Natural killer cell (primary cell): ENCODE results near the gene KLHL8. TPM values are rescaled to one million over a fixed set of nuclear protein-coding genes. Genes with fewer than 3 reads are reported as not detected.

Source experiments
- ATAC-seq, 3 donors: fragments of 150-1000 bp in 2 of 3; fragments of 200-7000 bp in 1 of 3; cut with Tn5 transposase; 1 replicate in 1 of 3; 2 replicates in 2 of 3; pipeline ENCODE4 v1.10.0; 2021; ENCODE audit warnings: mild to moderate bottlenecking in 2 of 3, moderate library complexity in 2 of 3
- DNase-seq, 2 donors: peaks; one replicate each; pipeline versions ENCODE4 v3.0.0 to v3.0.0-alpha.2; 2013 to 2021; ENCODE audit warnings: mixed read lengths in 1 of 2
- H3K27ac ChIP-seq: one replicate; pipeline ENCODE4 v1.5.1; 2013; ENCODE audit warnings: mild to moderate bottlenecking, low read length
- H3K27me3 ChIP-seq: one replicate; pipeline ENCODE4 v1.6.1; 2013; ENCODE audit warnings: low read length; ENCODE audit not compliant: control insufficient read depth, insufficient read depth
- H3K36me3 ChIP-seq: one replicate; pipeline ENCODE4 v1.6.1; 2013; ENCODE audit warnings: low read length; ENCODE audit not compliant: control insufficient read depth, insufficient read depth
- H3K4me1 ChIP-seq: one replicate; pipeline ENCODE4 v1.6.1; 2013; ENCODE audit warnings: low read length; ENCODE audit not compliant: control insufficient read depth, insufficient read depth
- H3K4me3 ChIP-seq: one replicate; pipeline ENCODE4 v1.5.1; 2013; ENCODE audit warnings: low read length
- H3K9me3 ChIP-seq: one replicate; pipeline ENCODE4 v1.6.1; 2013; ENCODE audit warnings: low read length; ENCODE audit not compliant: control insufficient read depth, insufficient read depth
- H3K27ac Mint-ChIP-seq, 2 donors: one replicate each; pipeline ENCODE4 v1.8.0; 2022; ENCODE audit warnings: mild to moderate bottlenecking in 2 of 2, mixed read lengths in 2 of 2, moderate library complexity in 1 of 2
- H3K27me3 Mint-ChIP-seq, 2 donors: one replicate each; pipeline ENCODE4 v1.8.0; 2022; ENCODE audit warnings: low read depth in 2 of 2, mixed read lengths in 2 of 2
- H3K36me3 Mint-ChIP-seq: one replicate; pipeline ENCODE4 v1.8.0; 2022; ENCODE audit warnings: mixed read lengths
- H3K4me1 Mint-ChIP-seq, 2 donors: one replicate each; pipeline ENCODE4 v1.8.0; 2022; ENCODE audit warnings: mixed read lengths in 2 of 2
- H3K4me3 Mint-ChIP-seq: one replicate; pipeline ENCODE4 v1.8.0; 2022; ENCODE audit warnings: mild to moderate bottlenecking, moderate library complexity, mixed read lengths
- H3K9me3 Mint-ChIP-seq, 2 donors: one replicate each; pipeline ENCODE4 v1.8.0; 2022; ENCODE audit warnings: mixed read lengths in 2 of 2
- WGBS: methylation state at CpG from one replicate; pipeline ENCODE4 v1.1.7; 2013; ENCODE audit warnings: missing lambda C conversion rate; ENCODE audit not compliant: insufficient coverage; 5-methylcytosine and 5-hydroxymethylcytosine counted together
- intact Hi-C: fragments of 100-400 bp; cut with micrococcal nuclease; formaldehyde crosslinking; loops from one replicate; pipeline ENCODE4 v1.14.2; 2022
- total RNA-seq, 4 donors: library from RNA; stranded (reverse); fragments of 120-200 nt in 1 of 4; gene quantifications; one replicate each; pipeline versions ENCODE4 v1.2.3 to v1.2.4, GENCODE V29; 2013 to 2022
- TF ChIP-seq, protein P1 (sequence below): fragments of 200-600 bp; IDR thresholded peaks from one replicate; pipeline ENCODE4 v1.8.0; 2022; ENCODE audit warnings: antibody characterized with exemption

The KLHL8 gene
- total RNA-seq, 3 donors from 2014 or later (not counting 1 experiment from before 2014, with no cell fraction given) = 8.3 to 11.2 (median 9.1) TPM

DNA sequence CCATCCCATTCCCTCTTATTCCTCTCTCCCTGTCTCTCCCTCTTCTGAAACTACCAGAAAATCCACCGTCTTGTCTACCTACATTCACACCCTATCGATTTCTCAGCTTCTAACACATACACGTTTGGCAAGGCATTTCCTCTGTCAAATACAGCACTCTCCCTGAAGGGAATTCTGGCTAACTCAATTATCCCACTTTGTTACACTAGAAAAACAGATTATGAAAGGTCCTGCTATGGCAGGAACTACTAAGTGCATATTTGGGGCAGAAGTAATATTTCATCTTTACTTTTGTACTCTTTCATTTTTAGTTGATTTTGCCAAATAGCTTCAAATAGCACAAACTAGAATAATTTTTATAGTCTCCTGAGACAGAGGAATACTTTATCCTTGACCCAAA lies 46.6 kb upstream of the KLHL8 start:
- Mint-ChIP-seq H3K27me3 (peaks cover 0 to 11% of the 10 kb centered on the region in 2 donors), H3K9me3 (peaks cover 0 to 2% of the 10 kb centered on the region in 2 donors), H3K4me3 (no peak overlapping the region), H3K4me1 (peaks cover 0 to 6% of the 10 kb centered on the region in 2 donors), H3K36me3 (no peaks in the 10 kb centered on the region), H3K27ac (no peak overlapping the region)
- Histone ChIP-seq H3K4me1 (no peaks in the 10 kb centered on the region), H3K4me3 (no peak overlapping the region), H3K27me3 (no peaks in the 10 kb centered on the region), H3K9me3 (peaks cover 6% of the 10 kb centered on the region), H3K36me3 (no peaks in the 10 kb centered on the region), H3K27ac (no peak overlapping the region)
- 81% methylated on average over 3 of the region's 3 CpGs for WGBS
- intact Hi-C loops = no loop called here
- TF ChIP-seq, protein P1, sequence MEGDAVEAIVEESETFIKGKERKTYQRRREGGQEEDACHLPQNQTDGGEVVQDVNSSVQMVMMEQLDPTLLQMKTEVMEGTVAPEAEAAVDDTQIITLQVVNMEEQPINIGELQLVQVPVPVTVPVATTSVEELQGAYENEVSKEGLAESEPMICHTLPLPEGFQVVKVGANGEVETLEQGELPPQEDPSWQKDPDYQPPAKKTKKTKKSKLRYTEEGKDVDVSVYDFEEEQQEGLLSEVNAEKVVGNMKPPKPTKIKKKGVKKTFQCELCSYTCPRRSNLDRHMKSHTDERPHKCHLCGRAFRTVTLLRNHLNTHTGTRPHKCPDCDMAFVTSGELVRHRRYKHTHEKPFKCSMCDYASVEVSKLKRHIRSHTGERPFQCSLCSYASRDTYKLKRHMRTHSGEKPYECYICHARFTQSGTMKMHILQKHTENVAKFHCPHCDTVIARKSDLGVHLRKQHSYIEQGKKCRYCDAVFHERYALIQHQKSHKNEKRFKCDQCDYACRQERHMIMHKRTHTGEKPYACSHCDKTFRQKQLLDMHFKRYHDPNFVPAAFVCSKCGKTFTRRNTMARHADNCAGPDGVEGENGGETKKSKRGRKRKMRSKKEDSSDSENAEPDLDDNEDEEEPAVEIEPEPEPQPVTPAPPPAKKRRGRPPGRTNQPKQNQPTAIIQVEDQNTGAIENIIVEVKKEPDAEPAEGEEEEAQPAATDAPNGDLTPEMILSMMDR = no peak
- DNase-seq = no peak
- no peak for ATAC-seq

DNA sequence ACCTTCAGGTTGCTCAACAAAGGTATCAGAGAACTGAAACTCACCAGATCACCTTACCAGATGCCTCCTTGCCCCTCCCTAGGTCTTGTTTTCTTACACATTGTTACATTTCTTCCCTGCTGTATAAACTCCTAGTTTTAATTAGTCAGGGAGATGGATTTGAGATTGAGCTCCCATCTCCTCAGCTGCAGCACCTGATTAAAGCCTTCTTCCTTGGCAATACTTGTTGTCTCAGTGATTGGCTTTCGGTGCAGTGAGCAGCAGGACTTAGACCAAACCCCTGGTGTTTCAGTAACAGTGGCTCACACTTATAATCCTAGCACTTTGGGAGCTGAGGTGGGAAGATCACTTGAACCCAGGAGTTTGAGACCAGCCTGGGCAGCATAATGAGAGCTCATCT lies 42.5 kb upstream of the KLHL8 start:
- Histone ChIP-seq H3K27ac (no peak overlapping the region), H3K4me1 (no peaks in the 10 kb centered on the region), H3K36me3 (no peaks in the 10 kb centered on the region), H3K4me3 (no peak overlapping the region), H3K9me3 (peaks cover 6% of the 10 kb centered on the region), H3K27me3 (no peaks in the 10 kb centered on the region)
- Mint-ChIP-seq H3K27ac (no peak overlapping the region), H3K4me1 (peaks cover 0 to 6% of the 10 kb centered on the region in 2 donors), H3K27me3 (peaks cover 0 to 11% of the 10 kb centered on the region in 2 donors), H3K36me3 (no peaks in the 10 kb centered on the region), H3K4me3 (no peak overlapping the region), H3K9me3 (peaks cover 0 to 2% of the 10 kb centered on the region in 2 donors)
- TF ChIP-seq, protein P1 = no peak
- 92% methylated on average over 1 of the region's 1 CpG for WGBS
- no peak for ATAC-seq
- DNase-seq = no peak
- intact Hi-C loops = no loop called here

DNA sequence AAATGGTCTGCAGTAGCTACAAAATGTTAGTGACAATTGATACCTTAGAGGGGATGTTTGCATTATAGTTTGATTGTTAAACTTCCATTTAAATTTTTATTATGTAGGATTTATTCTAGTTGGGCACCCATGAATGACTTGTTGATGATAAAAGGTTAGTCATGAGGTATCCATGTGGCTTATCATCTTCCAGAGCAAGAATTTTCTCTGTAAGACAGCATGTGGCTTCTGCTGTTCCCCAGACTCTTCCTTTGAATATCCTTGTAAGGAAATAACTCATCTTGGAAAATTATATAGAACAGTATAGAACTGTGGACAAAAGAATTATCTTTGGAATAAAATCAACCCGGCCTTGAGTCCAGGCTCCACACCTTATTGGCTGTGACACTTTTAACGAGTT lies 40.1 kb upstream of the KLHL8 start:
- H3K4me3 ChIP-seq = no peak overlapping the region
- Mint-ChIP-seq H3K9me3 (peaks cover 0 to 5% of the 10 kb centered on the region in 2 donors), H3K4me1 (peaks cover 0 to 6% of the 10 kb centered on the region in 2 donors), H3K27me3 (peaks cover 0 to 5% of the 10 kb centered on the region in 2 donors), H3K27ac (no peak overlapping the region), H3K4me3 (no peak overlapping the region), H3K36me3 (no peaks in the 10 kb centered on the region)
- H3K36me3 ChIP-seq = no peaks in the 10 kb centered on the region
- no peaks in the 10 kb centered on the region for H3K4me1 ChIP-seq
- 86% methylated on average over 2 of the region's 2 CpGs for WGBS
- DNase-seq = no peak
- intact Hi-C loops = no loop called here
- peaks cover 6% of the 10 kb centered on the region for H3K9me3 ChIP-seq
- no peak overlapping the region for H3K27ac ChIP-seq
- no peak for ATAC-seq
- no peaks in the 10 kb centered on the region for H3K27me3 ChIP-seq
- TF ChIP-seq, protein P1 = no peak

DNA sequence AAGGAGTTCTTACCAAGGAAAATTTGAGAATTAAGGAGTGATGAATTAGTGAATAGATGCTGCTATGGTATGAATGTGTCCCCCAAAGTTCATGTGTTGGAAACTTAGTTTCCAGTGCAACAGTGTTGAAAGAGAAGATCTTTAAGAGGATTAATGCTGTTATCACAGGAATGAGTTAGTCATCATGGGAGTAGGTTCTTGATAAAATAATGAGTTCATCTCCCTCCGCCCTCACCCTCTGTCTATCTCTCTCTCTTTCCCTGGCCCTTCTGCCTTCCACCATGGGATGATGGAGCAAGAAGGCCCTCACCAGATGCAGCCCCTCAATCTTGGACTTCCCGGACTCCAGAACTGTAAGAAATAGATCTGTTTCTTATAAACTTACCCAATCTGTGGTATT lies 38.3 kb upstream of the KLHL8 start:
- Histone ChIP-seq H3K27me3 (no peaks in the 10 kb centered on the region), H3K4me3 (no peak overlapping the region), H3K27ac (no peak overlapping the region), H3K9me3 (peaks cover 6% of the 10 kb centered on the region), H3K4me1 (no peaks in the 10 kb centered on the region), H3K36me3 (no peaks in the 10 kb centered on the region)
- intact Hi-C loops = no loop called here
- Mint-ChIP-seq H3K4me1 (no peaks in the 10 kb centered on the region), H3K27me3 (peaks cover 0 to 3% of the 10 kb centered on the region in 2 donors), H3K36me3 (no peaks in the 10 kb centered on the region), H3K9me3 (peaks cover 0 to 5% of the 10 kb centered on the region in 2 donors), H3K4me3 (no peak overlapping the region), H3K27ac (no peak overlapping the region)
- 83% methylated on average over 1 of the region's 2 CpGs for WGBS
- no peak for ATAC-seq
- DNase-seq = no peak
- TF ChIP-seq, protein P1 = no peak
